KMS-11 (cell line): ENCODE data around the gene ATP5PF.

Source experiments
- H2AFZ ChIP-seq: fragments of 200-600 bp; sonication (generic); 2 replicates; pipeline ENCODE4 v1.6.1; 2016; ENCODE audit warnings: antibody characterized with exemption, mixed run types, low read depth
- H3K27ac ChIP-seq: fragments of 200-600 bp; sonication (generic); 2 replicates; pipeline ENCODE4 v1.6.1; 2016; ENCODE audit warnings: mild to moderate bottlenecking, mixed run types
- H3K27me3 ChIP-seq: fragments of 200-600 bp; sonication (generic); 2 replicates; pipeline ENCODE4 v1.6.1; 2017; ENCODE audit warnings: mild to moderate bottlenecking, low read depth, mixed run types, moderate library complexity; ENCODE audit not compliant: insufficient read depth
- H3K36me3 ChIP-seq: fragments of 200-600 bp; sonication (generic); 2 replicates; pipeline ENCODE4 v1.6.1; 2017; ENCODE audit warnings: mild to moderate bottlenecking, mixed run types; ENCODE audit not compliant: insufficient read depth
- H3K4me1 ChIP-seq: fragments of 200-600 bp; sonication (generic); 2 replicates; pipeline ENCODE4 v1.6.1; 2016; ENCODE audit warnings: mild to moderate bottlenecking, low read depth, mixed run types; ENCODE audit not compliant: poor library complexity, severe bottlenecking
- H3K4me2 ChIP-seq: fragments of 200-600 bp; sonication (generic); 2 replicates; pipeline ENCODE4 v1.7.0; 2016; ENCODE audit warnings: mild to moderate bottlenecking, mixed run types
- H3K4me3 ChIP-seq: fragments of 200-600 bp; sonication (generic); IDR thresholded peaks from 2 replicates; pipeline ENCODE4 v1.6.1; 2017; ENCODE audit warnings: low read depth, low read length, mixed read lengths; ENCODE audit not compliant: insufficient read depth
- H3K79me2 ChIP-seq: fragments of 200-600 bp; sonication (generic); 2 replicates; pipeline ENCODE4 v1.6.1; 2016; ENCODE audit warnings: low read depth, mixed run types; ENCODE audit not compliant: insufficient read depth
- H3K9ac ChIP-seq: fragments of 200-600 bp; sonication (generic); 2 replicates; pipeline ENCODE4 v1.6.1; 2016; ENCODE audit warnings: mild to moderate bottlenecking, mixed run types
- H4K20me1 ChIP-seq: fragments of 200-600 bp; sonication (generic); 2 replicates; pipeline ENCODE4 v1.6.1; 2016; ENCODE audit warnings: mild to moderate bottlenecking, mixed run types; ENCODE audit not compliant: insufficient read depth
- CTCF ChIP-seq: fragments of 200-600 bp; sonication (generic); conservative IDR thresholded peaks from 2 replicates; pipeline ENCODE4 v1.6.1; 2017; ENCODE audit warnings: low read depth, mild to moderate bottlenecking, antibody characterized with exemption, low read length, moderate library complexity, mixed read lengths

ATP5PF gene

GRCh38 chr21:25735646-25736597 lies 1.2 kb upstream of the ATP5PF start:
- Histone ChIP-seq H3K27me3 (no peaks in the 10 kb centered on the region), H3K79me2 (peaks cover 77% of the 10 kb centered on the region), H3K27ac (peak overlapping the region; percentile 100), H4K20me1 (no peaks in the 10 kb centered on the region; the same call in 1 of the 2 replicates), H2AFZ (peak overlapping the region; percentile 97), H3K36me3 (no peaks in the 10 kb centered on the region), H3K4me2 (peak overlapping the region; percentile 88), H3K9ac (peak overlapping the region; percentile 99), H3K4me1 (peaks cover 27% of the 10 kb centered on the region), H3K4me3 (no peak overlapping the region)
- TF ChIP-seq CTCF: no peak

- Histone ChIP-seq H3K36me3 (no peaks in the 10 kb centered on the region; the same call in 1 of the 2 replicates), H3K9ac (peak overlapping the region; percentile 99), H3K4me1 (peaks cover 27% of the 10 kb centered on the region), H3K27me3 (no peaks in the 10 kb centered on the region), H4K20me1 (no peaks in the 10 kb centered on the region; the same call in 1 of the 2 replicates), H2AFZ (peak overlapping the region; percentile 97), H3K27ac (peak overlapping the region; percentile 100), H3K79me2 (peaks cover 83% of the 10 kb centered on the region), H3K4me3 (no peak overlapping the region), H3K4me2 (peak overlapping the region; percentile 56)
- no peak for TF ChIP-seq CTCF
Observed at GRCh38 chr21:25734654-25734903, 125 bp downstream of the ATP5PF start.

GRCh38 chr21:25733859-25734653 lies 648 bp downstream of the ATP5PF start:
- peak overlapping the region; percentile 56 for H3K4me2 ChIP-seq
- H2AFZ ChIP-seq: peak overlapping the region; percentile 97
- no peaks in the 10 kb centered on the region for H3K27me3 ChIP-seq
- peaks cover 2% of the 10 kb centered on the region; the same call in 1 of the 2 replicates for H3K36me3 ChIP-seq
- no peak for TF ChIP-seq CTCF
- H3K79me2 ChIP-seq: peaks cover 82% of the 10 kb centered on the region
- H3K4me3 ChIP-seq: no peak overlapping the region
- H3K9ac ChIP-seq: peak overlapping the region; percentile 99
- H4K20me1 ChIP-seq: no peaks in the 10 kb centered on the region; the same call in 1 of the 2 replicates
- H3K4me1 ChIP-seq: peaks cover 25% of the 10 kb centered on the region
- H3K27ac ChIP-seq: peak overlapping the region; percentile 100

- Histone ChIP-seq H2AFZ (no peak overlapping the region), H3K4me2 (no peak overlapping the region), H4K20me1 (peaks cover 6% of the 10 kb centered on the region; the same call in 1 of the 2 replicates), H3K9ac (no peak overlapping the region), H3K36me3 (peaks cover 6% of the 10 kb centered on the region; the same call in 1 of the 2 replicates), H3K79me2 (peaks cover 64% of the 10 kb centered on the region), H3K4me3 (no peak overlapping the region), H3K27ac (no peak overlapping the region), H3K27me3 (no peaks in the 10 kb centered on the region), H3K4me1 (peaks cover 20% of the 10 kb centered on the region)
- no peak for TF ChIP-seq CTCF
Observed at GRCh38 chr21:25732091-25732760, 2.5 kb downstream of the ATP5PF start.
